Activated CD8-positive, alpha-beta memory T cell treated with anti-CD3 and anti-CD28 coated beads, Interleukin-2, amount 50 U/mL, for 24 hours (primary cell): ENCODE data around the gene LRP1-AS.

Experiments
- DNase-seq: peaks from one replicate; pipeline ENCODE4 v3.0.0-alpha.2; 2020; ENCODE audit errors: extremely low read depth

The LRP1-AS gene

DNA sequence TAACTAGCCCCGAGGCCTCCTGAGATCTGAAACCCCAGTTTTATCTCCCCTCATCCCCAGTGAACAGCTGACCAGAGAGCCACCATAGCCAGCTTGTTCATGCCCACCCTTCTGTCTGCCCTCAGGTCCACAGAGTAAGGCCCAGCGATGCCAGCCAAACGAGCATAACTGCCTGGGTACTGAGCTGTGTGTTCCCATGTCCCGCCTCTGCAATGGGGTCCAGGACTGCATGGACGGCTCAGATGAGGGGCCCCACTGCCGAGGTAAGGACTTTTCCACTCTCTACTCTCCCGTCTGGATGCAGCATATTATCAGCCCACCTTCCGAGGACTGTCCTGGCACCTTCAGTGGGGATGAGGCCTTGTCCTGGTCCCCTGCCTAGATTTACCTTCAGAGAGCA is 6.2 kb downstream of the LRP1-AS start:
- no peak for DNase-seq

DNA sequence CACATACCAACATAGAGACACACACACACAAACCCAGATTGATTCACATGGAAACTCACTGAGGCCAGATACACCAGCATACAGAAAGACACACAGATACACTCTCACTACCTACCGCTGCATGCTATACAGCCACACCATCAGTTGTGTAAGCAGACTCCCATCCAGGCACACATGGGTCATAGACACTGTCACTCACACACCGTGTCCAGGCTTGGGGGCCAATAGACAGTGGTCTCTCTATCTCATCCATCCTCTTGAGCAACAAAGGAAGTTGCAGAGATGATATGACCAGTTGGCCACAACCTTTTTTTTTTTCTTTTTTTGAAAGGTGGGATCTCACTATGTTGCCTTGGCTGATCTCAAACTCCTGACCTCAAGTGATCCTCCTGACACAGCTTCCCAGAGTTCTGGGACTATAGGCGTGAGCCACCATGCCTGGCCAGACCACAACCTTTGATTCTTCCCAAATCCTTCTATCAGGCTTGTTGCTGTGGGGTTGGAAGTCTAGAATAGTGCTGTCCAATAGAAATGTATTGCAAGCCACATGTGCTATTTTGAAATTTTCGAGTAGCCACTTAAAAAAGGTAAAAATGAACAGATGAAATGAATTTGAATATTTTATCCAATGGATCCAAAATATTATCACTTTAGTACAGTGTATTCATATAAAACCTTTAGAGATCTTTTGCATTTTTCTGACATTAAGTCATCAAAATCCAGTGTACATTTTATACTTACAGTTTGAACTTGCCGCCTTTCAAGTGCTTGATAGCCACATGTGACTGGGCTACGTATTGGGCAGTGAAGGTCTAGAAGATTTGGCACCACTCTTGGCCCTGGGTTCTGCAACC is 7.4 kb downstream of the LRP1-AS start:
- DNase-seq: no peak

DNA sequence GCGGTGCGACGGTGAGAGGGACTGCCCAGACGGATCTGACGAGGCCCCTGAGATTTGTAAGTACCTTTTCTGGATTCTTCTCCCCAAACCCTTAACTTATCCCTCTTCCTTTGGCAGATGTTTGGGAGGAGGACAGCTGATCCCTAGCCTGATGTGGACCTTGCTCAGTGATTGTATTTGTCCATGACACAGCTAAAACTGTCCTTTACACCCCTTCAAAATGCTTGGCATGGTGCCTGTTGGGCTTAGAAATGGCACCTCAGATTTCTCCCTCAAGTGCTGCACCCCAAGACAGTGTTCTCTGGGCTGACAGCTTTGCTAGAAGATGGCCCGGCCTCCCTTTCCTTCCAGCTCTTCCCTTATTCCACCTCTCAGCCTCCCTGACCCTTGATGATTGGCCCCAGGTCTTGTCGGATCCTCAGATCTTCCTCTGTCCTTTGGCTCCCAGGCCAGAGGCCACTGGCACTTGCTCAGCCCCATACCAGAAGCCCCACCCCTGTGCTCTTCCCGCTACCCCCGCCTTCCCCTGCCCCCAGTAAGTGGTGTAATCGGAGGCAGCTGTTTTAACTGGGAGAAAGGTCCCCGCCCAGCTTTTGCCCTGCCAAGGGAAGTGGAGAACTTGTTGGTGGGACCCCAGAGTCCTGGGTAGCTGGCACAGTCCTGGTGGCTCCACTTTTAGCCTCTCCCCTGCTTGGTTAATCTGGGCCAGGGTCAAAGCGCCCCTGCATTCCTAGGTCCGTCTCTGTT is 8.7 kb downstream of the LRP1-AS start:
- no peak for DNase-seq

DNA sequence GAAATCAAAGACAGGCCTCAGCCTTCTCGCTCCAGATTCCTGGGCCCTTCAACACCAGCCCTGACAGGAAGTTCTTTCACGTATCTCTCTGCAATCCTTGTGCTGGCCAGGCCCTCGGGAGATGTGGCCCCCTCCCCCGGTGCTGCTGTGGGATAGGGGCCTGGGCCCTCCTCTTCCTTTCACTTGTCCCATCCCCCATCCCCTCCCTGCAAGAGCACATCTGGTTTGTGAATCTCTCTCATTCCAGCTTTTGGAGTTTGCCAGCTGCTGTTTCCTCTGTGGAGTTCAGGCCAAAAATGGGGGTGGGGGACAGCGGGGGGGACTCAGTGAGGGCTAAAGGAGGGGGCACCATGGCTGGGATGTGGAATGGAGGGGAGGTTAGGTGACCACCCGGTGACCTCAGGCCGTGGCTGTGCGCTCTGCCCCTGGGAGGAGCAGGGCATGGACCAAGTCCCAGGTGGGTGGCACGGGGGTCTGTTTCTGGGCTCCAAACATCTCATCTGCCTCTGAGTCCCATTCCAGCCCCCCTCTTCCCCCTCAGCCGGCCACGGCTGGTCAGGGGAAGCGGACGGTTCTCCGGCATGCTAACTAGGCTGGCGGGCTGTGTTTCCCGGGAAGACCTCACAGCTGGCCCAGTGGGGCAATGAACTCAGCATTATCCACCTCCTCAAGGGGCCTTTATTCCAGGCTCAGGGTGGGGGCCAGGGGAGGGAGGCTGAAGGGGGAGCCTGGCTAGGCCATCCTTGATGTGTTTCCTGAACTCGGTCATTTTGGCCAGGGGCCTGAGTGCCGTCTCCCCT is 11.7 kb downstream of the LRP1-AS start:
- no peak for DNase-seq

DNA sequence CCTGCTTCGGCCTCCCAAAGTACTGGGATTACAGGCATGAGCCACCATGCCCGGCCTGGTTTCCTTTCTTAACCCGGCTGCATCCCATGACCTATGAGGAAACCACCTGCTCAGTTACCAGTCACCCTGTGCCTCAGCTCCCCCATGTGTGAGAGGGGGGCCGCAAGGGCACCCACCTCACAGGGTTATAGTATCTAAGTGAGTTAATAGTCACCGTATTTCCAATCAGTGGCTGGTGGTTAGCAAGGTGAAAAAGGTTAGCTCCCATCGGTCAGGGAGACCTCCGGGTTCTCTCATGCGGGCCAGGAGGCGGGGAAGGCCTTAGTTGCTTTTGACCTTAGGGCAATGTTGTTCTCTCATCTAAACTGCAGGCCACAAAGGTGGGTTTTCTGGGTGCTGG is 12.5 kb downstream of the LRP1-AS start:
- no peak for DNase-seq

DNA sequence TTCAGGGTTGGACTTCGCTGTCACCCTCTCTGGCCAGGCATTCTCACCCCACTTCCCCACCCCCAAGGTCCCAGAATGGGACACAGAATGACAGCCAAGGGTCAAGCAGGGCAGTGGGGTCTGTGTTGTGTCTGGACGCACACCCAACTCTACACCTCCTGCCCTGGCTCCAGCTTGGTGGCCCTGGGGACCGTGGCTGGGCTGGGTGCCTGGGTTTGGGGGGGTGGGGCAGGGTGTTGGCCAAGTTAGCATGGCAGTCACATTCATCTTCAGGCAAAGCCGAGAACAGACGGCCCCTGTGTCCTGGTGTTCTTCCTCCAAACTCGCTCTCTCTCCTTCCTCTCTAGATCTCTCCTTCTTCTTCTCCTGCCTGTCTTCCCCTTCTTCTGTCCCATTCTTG is 13.5 kb downstream of the LRP1-AS start:
- no peak for DNase-seq

DNA sequence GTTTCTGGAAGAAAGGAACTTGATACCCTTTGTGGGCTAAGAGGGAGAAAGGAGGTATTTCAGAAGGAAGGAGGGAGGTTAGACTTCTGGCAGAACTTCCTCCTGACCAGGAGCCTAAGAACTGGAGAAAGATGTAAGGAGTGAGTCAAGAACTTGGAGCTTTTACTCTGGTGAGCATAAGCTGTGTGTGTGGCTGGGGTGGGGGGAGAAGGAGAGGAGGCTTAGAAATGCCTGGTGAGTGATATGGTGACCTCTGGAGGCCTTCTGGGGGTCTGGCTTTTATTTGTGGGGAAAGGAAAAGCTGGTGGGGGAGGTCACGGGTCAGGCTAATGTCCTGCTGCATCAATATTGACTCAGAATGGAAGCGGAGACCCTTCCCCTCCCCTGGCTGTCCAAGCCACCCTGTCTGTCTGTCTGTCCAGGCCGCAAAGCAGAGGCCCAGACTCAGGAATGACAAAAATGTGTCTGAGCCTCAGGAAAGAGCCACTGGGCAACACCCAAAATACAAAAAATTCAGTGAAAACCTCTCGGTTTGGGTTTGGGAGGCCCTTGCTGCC is 14.3 kb downstream of the LRP1-AS start:
- DNase-seq: no peak

DNA sequence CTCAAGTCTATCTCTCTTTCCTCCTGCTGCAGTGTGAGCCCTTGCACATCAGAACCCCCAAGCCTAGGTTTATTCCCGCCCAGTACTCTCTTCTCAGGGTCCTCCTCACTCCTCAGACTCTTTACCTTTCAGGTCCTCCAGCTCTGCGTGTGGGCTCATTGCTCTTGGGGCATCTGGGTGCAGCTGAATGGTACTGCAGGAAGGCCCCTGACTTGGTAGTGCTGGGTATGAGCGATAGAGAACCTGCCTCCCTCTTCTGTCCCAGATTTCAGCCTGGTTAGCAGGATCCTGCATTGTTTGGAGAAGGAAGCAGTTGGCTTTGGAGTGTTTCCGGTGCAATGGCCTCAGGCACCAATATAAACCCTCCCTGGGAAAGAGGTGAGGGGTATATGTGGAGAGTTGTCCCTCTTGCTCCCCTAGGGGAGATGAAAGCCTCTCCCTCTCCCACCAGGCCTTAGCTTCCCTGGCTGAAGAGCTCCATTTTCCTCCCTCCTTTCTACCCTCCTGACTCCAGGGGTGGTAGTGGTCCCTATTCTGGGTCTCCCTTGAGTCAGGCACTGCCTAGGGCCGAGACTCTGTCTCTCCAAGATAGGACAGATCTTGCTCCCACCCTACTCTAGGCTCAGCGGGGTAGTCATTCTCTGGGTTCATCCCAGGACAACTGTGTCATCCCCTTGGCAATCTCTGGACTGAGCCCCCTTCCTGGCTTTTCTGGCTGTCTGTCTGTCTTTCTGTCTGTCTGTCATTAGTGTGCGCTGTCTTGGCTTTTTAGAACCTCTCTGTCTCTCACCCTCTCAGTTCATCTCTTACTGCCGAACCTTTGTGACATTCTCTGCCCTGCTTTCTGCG is 15.3 kb downstream of the LRP1-AS start:
- DNase-seq: no peak

DNA sequence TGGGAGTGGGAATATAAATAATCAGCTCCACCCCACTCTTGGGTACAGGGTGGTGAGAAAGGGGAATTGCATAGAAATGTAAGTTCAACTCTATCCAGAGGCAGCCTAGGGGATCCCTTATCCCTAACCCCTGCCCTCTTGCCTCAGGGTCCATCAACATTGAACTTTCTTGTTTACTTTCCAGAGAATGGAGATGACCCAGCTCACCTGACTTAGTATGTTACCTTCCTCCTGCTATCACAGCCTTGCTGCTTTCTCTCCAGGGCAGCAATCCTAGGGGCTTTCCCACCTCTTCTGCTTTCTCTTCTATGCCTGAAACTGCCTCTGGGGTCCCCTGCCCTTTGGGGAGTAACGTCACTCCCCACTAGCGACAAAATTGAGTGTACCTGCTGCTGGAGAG is 16.5 kb downstream of the LRP1-AS start:
- no peak for DNase-seq

DNA sequence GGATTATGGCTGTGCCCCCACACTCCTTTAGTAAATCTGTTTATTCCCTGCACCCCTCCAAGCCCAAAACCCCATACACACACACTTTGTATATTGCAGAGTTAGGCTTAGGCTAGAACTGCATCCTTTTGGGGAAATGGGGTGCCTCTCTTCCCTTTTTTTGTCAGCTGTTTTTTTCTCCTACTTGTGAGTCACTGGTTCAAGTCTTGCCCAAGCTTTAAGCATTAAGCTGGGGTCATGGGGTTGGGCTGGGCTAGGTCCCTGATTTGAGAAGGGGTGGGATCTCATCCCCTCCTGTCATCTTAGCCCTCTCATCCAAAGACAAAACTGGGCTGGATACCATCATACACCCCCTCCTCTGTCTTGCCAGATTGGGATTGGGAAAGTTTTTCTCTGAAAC is 17.5 kb downstream of the LRP1-AS start:
- no peak for DNase-seq

DNA sequence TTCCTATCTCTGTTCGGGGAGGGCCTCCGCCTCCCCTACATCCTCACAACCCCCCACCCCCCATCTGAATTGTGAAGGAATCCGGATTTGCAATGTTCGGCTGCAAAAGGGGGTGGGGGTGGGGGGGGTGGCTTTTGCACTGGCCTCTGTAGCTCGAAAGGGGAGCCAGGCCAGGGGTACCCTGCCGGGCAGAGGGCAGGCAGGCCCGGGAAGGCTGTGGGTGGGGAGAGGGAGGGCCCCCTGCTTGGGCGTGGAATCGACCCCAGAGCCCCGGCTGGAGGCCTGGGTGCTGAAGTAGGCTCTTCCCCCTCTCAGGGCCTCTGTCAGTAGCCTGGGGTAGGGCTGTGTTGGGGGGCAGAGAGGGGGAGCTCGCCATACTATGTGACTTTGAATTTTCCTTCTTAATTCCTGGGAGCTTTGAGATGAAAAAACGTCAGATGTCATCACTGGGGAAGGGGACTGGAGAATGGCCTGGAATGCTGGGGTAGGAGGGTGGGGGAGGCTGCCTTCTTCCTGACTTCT is 18.0 kb downstream of the LRP1-AS start:
- no peak for DNase-seq

DNA sequence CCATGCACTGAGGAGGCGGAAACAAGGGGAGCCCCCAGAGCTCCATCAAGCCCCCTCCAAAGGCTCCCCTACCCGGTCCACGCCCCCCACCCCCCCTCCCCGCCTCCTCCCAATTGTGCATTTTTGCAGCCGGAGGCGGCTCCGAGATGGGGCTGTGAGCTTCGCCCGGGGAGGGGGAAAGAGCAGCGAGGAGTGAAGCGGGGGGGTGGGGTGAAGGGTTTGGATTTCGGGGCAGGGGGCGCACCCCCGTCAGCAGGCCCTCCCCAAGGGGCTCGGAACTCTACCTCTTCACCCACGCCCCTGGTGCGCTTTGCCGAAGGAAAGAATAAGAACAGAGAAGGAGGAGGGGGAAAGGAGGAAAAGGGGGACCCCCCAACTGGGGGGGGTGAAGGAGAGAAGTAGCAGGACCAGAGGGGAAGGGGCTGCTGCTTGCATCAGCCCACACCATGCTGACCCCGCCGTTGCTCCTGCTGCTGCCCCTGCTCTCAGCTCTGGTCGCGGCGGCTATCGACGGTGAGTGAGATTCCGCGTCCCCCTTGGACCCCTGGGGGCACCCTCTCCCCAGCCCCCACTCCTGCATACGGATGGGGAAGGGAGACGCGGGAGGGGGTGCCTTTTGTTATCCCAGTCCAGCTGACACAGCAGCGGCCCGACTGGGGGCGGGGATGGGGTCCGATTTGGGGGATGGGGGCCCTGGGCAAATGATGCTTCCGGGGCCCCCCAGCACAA is 18.7 kb downstream of the LRP1-AS start:
- no peak for DNase-seq

DNA sequence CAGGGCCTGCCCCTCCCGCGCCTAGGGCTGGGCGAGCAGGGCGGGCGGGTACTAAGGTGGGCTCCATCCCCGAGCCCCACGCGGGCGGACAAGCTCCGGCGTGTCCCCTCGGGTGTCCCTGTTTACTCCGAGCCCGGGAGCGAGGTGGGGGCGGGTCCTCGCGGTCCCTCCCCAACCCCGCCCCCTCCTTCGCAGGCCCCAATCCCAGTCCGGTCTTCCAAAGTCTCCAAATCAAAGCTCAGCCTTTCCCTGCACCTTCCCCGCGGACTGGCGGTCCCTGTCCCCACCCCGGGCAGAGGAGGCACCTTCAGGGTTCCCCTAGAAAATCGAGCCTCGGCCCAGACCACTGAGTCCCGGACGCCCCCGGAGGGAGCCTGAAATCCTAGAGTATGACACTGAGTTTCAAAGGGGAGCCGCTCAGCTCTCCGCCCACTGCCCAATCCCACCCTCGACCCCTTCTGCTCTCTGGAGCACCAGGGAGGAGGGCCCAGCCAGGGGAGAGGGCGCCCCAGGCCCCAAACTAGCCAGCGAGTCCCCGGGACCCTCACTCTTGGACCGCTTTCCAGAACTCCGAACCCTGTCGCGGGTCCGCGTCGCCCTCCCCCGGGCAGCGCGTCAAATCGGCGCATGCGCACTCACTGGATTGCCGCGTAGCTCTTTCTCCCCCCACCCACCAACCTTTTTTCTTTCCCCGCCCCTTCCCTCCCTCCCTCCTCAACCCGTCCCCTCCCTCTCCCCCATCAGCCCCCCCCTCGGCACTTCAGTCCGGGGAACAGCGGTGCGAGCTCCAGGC is 19.5 kb downstream of the LRP1-AS start, which contains the start of gene LRP1:
LRP1 (plus strand) TSS at position 758 of the 793 bp plus-strand sequence. CDS start 482 bp downstream, outside the sequence.
- no peak for DNase-seq

DNA sequence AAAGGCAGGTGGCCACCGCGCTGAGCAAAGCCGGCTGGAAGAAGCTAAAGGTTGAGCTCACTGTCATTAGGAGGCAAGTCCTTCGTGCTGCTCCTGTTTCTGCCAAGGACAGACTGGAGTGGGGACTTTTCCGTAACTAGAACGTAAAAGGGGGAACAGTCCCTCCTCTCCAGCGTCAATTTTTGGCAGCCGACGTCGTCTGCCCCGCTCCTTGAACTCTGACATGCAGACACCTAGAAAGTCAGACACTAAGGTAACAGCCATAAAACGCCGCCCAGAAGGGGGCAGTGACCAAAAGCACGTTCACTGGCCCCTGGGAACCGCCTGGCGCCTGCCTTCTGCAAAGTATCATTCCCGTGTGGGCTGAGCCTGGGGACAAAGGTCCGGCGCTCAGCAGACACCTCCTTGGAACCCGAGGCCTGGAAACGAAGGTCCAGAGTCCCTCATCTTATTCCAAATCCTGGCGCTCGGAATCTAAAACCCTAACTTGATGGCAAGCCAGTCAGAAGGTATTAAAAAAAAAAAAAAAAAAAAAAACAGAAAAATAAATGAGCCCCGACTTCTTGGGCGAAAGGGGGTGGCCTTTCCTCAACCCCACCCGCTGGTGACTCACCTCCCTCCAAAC is 20.2 kb downstream of the LRP1-AS start:
- DNase-seq: no peak

DNA sequence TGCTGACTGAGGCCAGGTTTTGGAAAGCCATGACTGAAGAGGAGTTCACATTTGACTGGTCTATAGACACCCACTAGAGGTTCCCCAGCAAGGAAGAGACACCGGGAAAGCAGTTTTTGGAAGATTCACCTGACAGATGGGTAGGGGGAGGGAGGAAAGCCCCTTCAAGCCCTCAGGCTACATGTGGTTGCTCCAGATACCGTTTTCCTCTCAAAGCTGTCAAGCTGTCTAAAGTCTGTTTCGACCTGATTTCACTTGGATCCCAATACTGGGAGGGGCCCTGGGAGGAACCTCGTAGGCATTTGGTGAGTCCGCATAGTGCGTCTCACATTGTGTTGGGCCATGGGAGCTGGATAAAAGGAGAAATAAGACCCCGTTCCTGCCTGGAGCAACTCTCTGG is 20.9 kb downstream of the LRP1-AS start:
- DNase-seq: no peak

DNA sequence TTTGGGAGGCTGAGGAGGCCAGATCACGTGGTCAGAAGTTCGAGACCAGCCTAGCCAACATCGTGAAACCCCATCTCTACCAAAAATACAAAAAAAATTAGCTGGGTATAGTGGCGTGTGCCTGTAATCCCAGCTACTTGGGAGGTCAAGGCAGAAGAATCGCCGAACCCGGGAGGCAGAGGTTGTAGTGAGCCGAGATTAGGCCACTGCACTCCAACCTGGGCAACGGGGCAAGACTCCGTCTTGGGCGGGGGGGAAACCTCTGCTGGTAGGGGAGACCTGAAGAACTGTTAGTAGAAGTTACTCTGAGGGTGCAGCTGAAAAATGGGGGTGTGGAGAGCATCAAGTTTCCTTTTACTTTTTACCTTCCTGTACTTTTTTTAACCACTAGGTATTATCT is 21.4 kb downstream of the LRP1-AS start:
- DNase-seq: no peak

DNA sequence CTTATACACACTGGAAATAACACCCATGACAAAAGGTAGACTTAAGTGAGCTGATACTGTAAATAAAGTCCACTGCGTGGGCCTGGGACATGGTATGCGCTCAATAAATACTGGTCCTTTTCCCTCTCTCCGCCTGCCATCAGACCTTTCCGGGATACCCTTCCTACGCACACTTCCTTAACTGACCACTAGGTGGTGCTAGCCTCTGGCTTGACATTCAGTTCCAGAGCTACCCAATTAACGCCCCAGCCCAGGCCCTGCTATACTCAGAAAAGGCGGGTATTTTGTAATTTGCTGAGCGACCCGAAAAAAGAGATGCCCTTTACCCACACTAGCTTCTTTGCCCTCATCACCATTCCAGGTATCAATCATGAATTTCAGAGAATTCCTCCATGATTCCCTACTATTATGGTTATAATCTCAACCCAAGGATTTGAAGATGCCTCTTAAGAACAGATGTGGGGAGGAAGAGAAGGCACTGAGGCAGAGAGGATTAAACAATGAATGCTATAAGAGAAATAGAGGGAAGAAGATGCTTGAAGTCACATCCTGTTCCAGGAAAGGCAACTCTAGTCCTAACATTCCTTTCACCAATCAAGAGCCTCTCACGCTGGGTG is 23.1 kb downstream of the LRP1-AS start:
- no peak for DNase-seq

DNA sequence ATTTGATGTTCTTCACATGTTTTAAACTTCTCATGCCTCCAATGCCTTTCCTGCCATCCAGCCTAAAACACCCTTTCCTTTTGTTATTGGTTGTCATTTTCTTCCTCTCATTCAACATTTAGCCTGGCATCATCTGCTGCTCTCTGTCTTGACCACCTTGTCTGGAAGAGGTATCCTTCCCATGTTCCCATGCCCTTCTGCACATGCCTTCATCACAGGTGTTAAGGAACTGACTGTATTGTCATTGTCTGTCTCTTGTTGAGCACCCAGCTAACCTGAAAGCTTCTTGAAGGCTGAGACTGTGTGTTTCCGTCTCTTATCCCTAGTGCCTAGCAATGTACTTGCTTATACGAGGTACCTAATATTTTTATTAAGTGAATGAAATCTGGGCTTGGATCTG is 23.6 kb downstream of the LRP1-AS start:
- DNase-seq: no peak
